Activated CD4-positive, alpha-beta memory T cell treated with anti-CD3 and anti-CD28 coated beads for 36 hours (primary cell): ENCODE results near the gene SDK1. TPM values are rescaled to one million over a fixed set of nuclear protein-coding genes. Genes with fewer than 3 reads are reported as not detected.

ENCODE experiments used
- CTCF ChIA-PET: fragments of 350-600 bp; sonication (Branson Sonifier 250); formaldehyde crosslinking; loops from one replicate; lab custom pipeline; 2021; ENCODE audit warnings: antibody characterized with exemption, inconsistent platforms; lab: Charles Lee
- POLR2A ChIA-PET: fragments of 350-600 bp; sonication (Branson Sonifier 250); formaldehyde crosslinking; loops from one replicate; lab custom pipeline; 2021; ENCODE audit warnings: antibody characterized with exemption; lab: Charles Lee
- DNase-seq: peaks from one replicate; pipeline ENCODE4 v3.0.0-alpha.2; 2020
- H3K27ac Mint-ChIP-seq: one replicate; pipeline ENCODE4 v1.8.0; 2021; ENCODE audit warnings: mixed read lengths
- H3K27me3 Mint-ChIP-seq: one replicate; pipeline ENCODE4 v1.8.0; 2021; ENCODE audit warnings: mixed read lengths
- H3K36me3 Mint-ChIP-seq: one replicate; pipeline ENCODE4 v1.8.0; 2021; ENCODE audit warnings: mixed read lengths
- H3K4me1 Mint-ChIP-seq: one replicate; pipeline ENCODE4 v1.8.0; 2021; ENCODE audit warnings: low read depth, mixed read lengths
- H3K4me3 Mint-ChIP-seq: one replicate; pipeline ENCODE4 v1.8.0; 2021; ENCODE audit warnings: mild to moderate bottlenecking, mixed read lengths
- H3K9me3 Mint-ChIP-seq: one replicate; pipeline ENCODE4 v1.8.0; 2021; ENCODE audit warnings: mixed read lengths
- intact Hi-C: fragments of 100-400 bp; cut with micrococcal nuclease; formaldehyde crosslinking; loops from one replicate; pipeline ENCODE4 v1.15.1; 2023
- total RNA-seq, 2 experiments: library from RNA; stranded (reverse); gene quantifications; one replicate each; pipeline ENCODE4 v1.2.3, GENCODE V29; 2021

Gene SDK1
- total RNA-seq, 2 experiments from 2014 or later = 0.14 to 0.24 TPM

DNA sequence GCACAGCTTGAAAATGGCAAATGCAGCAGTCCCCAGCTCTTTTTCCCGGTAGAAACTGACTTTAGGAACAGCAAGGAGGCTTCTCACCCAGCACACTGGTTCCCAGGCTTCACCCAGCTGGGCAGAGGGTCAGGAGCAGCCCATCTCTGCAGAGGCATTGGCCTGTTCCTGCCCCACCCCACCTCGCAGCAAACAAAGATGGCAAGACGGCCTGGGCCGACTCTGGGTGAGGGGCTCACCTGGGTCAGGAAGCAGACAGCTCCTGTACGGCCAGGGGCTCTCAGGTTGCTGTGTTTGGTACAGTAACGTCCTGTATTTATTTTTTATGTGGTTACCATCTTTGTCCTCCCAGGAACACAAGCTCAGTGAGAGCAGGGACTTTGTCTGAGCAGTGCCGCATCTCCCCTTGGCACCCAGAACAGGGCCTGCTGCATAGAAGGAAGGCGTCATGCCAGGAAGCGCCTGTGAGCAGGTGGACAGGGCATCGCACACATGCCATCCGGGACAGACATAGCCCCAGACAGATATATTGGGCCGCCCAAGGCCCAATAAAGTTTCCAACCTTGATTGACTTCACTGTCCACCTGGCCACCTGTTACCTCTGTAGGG, 796.1 kb downstream of the SDK1 start:
- intact Hi-C loops = no loop called here
- Mint-ChIP-seq H3K9me3 (no peaks in the 10 kb centered on the region), H3K36me3 (no peaks in the 10 kb centered on the region), H3K27me3 (peaks cover 4% of the 10 kb centered on the region), H3K4me3 (no peak overlapping the region), H3K4me1 (no peaks in the 10 kb centered on the region), H3K27ac (no peak overlapping the region)
- ChIA-PET POLR2A (no interaction called here), CTCF (no interaction called here)
- no peak for DNase-seq

DNA sequence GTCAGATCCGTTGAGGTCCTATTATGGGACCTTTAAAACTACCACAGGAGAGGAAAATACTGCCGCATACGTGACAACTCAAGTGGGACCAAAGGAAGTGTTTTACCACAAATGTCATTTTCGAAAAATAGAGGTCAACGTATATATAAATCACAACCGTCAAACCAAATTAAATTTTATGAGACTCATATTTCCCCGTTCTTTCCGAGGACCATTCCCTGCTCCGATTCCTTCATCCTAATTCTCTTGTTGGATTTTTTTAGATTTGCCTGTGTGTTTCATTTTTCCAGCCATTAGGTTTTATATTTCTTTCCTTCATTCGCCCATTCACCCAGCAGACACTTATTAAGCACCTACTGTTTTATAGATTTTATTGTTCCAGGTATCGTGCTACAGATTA, 797.1 kb downstream of the SDK1 start:
- Mint-ChIP-seq H3K4me3 (no peak overlapping the region), H3K9me3 (no peaks in the 10 kb centered on the region), H3K4me1 (no peaks in the 10 kb centered on the region), H3K27ac (no peak overlapping the region), H3K36me3 (no peaks in the 10 kb centered on the region), H3K27me3 (peaks cover 3% of the 10 kb centered on the region)
- DNase-seq = no peak
- ChIA-PET POLR2A (no interaction called here), CTCF (no interaction called here)
- intact Hi-C loops = no loop called here

DNA sequence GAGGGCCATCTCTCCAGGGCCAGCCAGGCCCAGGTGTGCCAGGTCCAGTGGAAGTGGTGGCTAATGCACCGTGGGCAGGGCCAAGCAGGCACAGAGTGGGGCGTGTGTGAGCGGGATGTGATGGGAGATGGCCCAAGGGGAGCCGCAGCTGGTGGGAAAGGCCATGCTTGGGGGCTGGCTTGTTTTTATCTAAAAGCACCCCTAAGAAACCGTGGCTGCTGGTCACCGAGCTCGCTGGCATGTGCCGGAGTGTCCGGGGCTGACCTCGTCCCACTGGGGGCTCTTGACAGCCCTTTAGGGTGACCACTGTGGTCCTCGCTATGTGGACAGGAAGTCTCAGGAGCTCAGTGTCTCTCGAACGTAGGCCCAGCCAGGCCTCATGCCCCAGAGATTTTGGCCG, 798.6 kb downstream of the SDK1 start:
- intact Hi-C loops = no loop called here
- no peak overlapping the region for H3K4me3 Mint-ChIP-seq
- no peaks in the 10 kb centered on the region for H3K4me1 Mint-ChIP-seq
- no peaks in the 10 kb centered on the region for H3K36me3 Mint-ChIP-seq
- CTCF ChIA-PET = no interaction called here
- H3K27me3 Mint-ChIP-seq = peaks cover 2% of the 10 kb centered on the region
- POLR2A ChIA-PET = no interaction called here
- no peak overlapping the region for H3K27ac Mint-ChIP-seq
- no peak for DNase-seq
- H3K9me3 Mint-ChIP-seq = no peaks in the 10 kb centered on the region

DNA sequence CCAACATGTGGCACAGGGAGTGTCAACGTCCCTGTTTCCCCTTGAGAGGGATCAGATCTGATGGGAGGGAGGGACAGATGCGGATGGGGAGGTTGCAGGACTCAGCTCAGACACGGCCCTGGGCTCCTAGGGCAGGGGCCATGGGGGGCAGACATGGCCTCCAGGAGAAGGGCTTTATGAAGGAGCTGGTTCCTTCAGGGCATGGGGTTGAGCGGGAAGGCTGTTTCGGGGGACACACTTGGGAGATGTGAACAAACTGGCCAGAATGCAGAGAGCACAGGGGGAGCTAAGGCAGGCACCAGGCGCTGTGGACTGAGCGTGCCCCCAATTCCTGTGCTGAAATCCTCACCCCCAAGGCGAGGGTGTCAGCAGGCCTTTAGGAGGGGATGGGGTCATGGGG, 799.1 kb downstream of the SDK1 start:
- Mint-ChIP-seq H3K27me3 (peaks cover 2% of the 10 kb centered on the region), H3K4me1 (no peaks in the 10 kb centered on the region), H3K36me3 (no peaks in the 10 kb centered on the region), H3K27ac (no peak overlapping the region), H3K9me3 (no peaks in the 10 kb centered on the region), H3K4me3 (no peak overlapping the region)
- no peak for DNase-seq
- POLR2A ChIA-PET = no interaction called here
- CTCF ChIA-PET = no interaction called here
- intact Hi-C loops = no loop called here

DNA sequence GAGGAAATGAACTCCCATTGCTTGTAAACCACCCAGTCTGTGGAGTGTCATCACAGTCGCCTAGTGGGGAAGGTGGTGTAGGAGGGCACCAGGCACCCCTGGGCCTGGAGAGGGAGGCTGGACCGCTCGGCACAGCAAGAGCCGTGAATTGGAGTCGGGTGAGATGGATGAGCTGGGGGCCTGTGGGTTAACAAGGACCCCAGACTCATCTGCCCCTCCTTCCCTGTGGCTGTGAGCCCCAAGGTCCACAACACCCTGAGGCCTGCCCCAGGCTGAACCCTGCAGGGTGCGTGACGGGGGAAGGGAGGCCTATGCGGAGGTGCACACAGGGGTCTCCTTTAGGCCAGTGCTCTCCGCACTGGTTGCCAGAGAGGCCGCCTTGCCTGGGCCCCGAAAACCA, 799.6 kb downstream of the SDK1 start:
- Mint-ChIP-seq H3K27ac (no peak overlapping the region), H3K9me3 (no peaks in the 10 kb centered on the region), H3K4me3 (no peak overlapping the region), H3K4me1 (no peaks in the 10 kb centered on the region), H3K36me3 (no peaks in the 10 kb centered on the region), H3K27me3 (peaks cover 2% of the 10 kb centered on the region)
- CTCF ChIA-PET = no interaction called here
- intact Hi-C loops = no loop called here
- no peak for DNase-seq
- POLR2A ChIA-PET = no interaction called here

DNA sequence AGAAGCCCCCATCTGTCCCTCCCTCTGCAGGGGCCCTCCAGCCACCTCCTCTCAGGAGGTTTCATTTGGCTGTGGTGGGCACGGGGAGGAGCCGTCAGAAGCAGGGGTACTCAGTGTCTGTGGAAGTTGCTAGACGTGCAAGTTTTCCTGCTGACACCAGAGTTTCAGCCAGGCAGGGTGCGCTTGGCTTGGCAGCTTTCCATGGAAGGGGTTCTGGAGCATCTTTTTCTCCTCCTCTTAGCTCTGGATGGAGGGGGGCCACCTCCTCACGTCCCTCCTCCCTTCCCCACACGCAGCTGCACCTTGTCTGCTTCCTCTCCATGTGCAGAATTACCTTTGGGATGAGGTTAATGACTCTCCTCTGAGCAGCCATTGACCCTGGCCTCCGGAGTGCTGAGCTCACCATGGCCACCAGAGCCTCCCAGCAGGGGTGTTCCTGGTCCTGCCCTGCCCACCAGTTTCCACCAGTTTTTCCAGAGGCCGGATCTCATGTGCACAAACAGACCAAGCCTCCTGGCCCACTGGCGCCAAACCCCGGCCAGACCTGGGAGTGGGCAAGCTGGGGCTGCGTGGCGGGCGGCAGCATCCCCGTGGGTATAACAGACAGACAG, 801.3 kb downstream of the SDK1 start:
- Mint-ChIP-seq H3K4me3 (no peak overlapping the region), H3K27ac (no peak overlapping the region), H3K4me1 (no peaks in the 10 kb centered on the region), H3K9me3 (no peaks in the 10 kb centered on the region), H3K36me3 (no peaks in the 10 kb centered on the region), H3K27me3 (no peaks in the 10 kb centered on the region)
- intact Hi-C loops = no loop called here
- ChIA-PET POLR2A (no interaction called here), CTCF (no interaction called here)
- no peak for DNase-seq

DNA sequence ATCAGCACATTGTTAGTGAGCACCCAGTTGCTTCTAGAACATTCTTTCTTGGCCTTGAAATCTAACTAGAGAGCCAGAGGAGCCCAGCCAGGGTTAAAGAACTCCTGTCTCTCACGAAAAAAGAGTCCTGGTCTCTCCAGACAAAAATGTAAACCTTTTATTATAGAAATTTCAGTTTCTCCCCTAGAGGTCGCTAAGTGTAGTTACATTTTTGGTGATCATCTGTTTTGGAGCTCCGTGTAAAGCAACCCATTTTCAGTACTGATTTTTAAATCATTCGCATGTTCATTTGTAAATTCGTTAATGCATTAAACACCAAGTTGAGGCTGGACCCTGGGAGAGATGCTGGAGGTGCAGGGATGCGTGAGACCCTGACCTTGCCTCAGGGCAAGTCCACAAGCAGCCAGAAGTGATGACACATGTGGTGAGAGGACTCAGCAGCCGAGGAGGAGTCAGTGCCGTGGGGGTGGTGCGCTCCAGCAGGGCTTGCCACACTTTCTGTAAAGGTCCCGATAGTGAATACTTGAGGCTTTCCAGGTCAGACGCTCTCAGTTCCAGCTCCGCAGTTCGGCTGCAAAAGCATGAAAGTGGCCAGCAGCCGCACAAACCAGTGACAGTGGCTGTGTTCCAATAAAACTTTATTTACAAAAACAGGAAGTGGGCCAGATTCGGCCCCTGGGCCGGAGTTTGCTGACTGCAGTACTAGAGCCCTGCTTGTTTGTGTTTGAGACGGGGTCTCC, 802.5 kb downstream of the SDK1 start:
- Mint-ChIP-seq H3K4me1 (no peaks in the 10 kb centered on the region), H3K27me3 (no peaks in the 10 kb centered on the region), H3K36me3 (no peaks in the 10 kb centered on the region), H3K9me3 (no peaks in the 10 kb centered on the region), H3K27ac (no peak overlapping the region), H3K4me3 (no peak overlapping the region)
- DNase-seq = no peak
- intact Hi-C loops = no loop called here
- ChIA-PET CTCF (interaction anchor here (0.6 kb wide), 1 partner anchor 19 kb away, joined by 3 read pairs; no protein-coding TSS in a partner anchor), POLR2A (no interaction called here)

DNA sequence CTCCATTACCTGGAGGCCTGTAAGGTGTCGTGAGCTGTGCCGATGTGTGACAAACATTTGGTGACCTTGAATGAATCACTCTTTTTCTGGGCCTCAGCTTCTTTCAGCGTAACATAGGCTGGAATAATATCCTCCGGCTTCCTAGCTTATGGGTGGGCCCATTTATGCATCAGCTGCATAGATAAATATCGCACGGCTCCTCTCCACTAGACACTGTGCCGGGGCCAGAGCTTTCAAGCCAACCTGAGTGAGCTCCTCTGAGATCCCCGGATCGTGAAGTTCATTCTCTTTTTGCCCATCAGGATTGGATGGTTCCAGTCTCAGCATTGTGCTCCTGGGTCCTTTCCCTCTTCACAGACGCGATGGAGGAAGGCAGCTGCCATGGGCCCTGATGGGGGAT, 806.8 kb downstream of the SDK1 start:
- ChIA-PET POLR2A (no interaction called here), CTCF (no interaction called here)
- intact Hi-C loops = no loop called here
- H3K4me1 Mint-ChIP-seq = no peaks in the 10 kb centered on the region
- no peak overlapping the region for H3K27ac Mint-ChIP-seq
- no peaks in the 10 kb centered on the region for H3K36me3 Mint-ChIP-seq
- H3K9me3 Mint-ChIP-seq = no peaks in the 10 kb centered on the region
- DNase-seq = no peak
- H3K27me3 Mint-ChIP-seq = no peaks in the 10 kb centered on the region
- no peak overlapping the region for H3K4me3 Mint-ChIP-seq

DNA sequence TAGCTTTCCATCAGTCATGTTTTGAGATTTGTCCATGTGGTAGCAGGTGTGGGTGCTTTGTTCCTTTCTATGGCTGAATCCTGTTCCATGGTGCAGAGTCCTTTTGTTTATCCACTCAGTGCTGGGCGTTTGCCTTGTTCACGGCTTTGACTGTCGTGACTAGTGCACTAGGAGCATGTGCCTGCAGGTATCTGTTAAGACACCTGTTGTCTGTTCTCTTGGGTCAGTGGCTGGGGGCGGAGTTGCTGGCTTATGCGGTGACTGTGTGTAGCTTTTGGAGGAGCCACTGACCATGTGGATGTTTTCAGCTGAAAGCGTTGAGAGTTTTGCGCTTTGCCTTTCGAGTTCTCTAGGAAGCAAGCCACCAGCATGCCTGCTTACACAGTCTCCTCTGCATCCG, 807.9 kb downstream of the SDK1 start:
- Mint-ChIP-seq H3K4me3 (no peak overlapping the region), H3K27me3 (no peaks in the 10 kb centered on the region), H3K27ac (no peak overlapping the region), H3K9me3 (no peaks in the 10 kb centered on the region), H3K4me1 (no peaks in the 10 kb centered on the region), H3K36me3 (no peaks in the 10 kb centered on the region)
- intact Hi-C loops = no loop called here
- no peak for DNase-seq
- CTCF ChIA-PET = no interaction called here
- POLR2A ChIA-PET = no interaction called here

DNA sequence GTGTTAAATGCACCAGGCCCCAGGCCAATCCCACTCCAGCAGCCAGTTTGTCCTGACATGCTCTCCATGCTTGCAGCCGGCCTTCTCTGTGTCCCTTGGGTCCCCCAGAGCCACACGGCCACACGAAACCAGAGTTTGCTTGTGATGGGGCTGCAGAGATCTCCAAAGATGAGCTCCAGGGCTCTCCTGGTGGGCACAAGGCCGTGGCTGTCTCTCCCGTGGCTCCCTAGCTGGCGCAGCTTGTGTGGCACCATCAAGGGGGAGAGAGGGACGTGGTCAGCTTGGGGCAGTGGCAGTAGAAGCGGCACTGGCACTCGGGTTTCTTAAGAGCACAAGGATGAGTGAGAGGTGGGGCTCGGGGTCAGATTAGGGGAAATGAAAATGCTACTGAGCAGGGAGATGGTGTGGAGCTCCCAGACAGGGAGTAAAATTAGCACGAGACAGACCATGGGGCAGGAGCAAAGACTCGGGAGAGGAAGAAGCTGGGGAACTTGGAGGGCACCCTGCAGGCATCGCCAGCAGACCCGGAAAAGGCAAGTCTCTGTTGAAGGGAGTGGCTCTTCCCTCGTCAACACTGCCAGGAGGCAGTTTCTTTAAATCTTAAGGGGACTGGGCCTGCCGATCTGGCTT, 808.5 kb downstream of the SDK1 start:
- Mint-ChIP-seq H3K27ac (no peak overlapping the region), H3K4me3 (no peak overlapping the region)
- CTCF ChIA-PET = no interaction called here

DNA sequence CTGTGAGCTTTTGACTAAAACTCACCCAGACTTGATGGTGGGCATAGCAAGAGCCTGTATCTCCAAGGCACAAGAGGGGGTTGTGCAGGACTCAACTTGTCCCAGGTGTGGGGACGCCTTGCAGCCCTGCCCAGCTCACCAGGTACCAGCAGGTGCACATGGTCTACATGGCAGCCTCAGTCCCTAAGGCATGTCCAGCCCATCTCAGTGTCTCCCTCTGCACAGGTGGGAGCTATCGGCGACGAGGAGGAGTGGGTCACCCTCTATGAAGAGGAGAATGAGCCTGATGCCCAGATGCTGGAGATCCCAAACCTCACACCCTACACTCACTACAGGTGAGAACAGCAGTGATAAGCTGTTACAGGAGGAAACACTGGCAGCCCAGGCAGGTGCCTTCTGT, 809.4 kb downstream of the SDK1 start:
- CTCF ChIA-PET = no interaction called here
- intact Hi-C loops = no loop called here
- Mint-ChIP-seq H3K9me3 (no peaks in the 10 kb centered on the region), H3K36me3 (no peaks in the 10 kb centered on the region), H3K4me1 (no peaks in the 10 kb centered on the region), H3K27me3 (no peaks in the 10 kb centered on the region), H3K4me3 (no peak overlapping the region), H3K27ac (no peak overlapping the region)
- DNase-seq = no peak
- POLR2A ChIA-PET = no interaction called here

More for the DNA sequence above, 808.5 kb downstream of the SDK1 start:
- DNase-seq = no peak
- H3K9me3 Mint-ChIP-seq = no peaks in the 10 kb centered on the region
- POLR2A ChIA-PET = no interaction called here
- no peaks in the 10 kb centered on the region for H3K36me3 Mint-ChIP-seq
- intact Hi-C loops = no loop called here
- H3K4me1 Mint-ChIP-seq = no peaks in the 10 kb centered on the region
- H3K27me3 Mint-ChIP-seq = no peaks in the 10 kb centered on the region

DNA sequence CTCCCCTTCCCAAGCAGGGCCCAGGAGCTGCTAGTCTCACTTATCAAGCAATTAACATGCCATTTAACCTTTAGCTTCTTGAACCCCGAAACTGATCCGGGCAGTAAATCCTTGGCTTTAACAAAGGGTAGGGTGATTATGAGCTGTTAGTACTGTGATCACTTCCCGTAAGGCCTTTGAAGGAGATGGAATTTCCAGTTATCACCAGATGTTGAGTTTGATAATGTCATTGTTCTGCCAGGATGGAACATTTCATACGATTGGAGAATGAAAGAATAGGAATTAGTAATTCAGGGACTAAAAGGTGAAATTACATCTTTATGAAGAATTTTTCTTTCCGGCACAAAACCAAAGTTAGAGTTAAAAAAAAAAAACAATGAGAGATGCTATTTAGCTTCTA, 810.1 kb downstream of the SDK1 start:
- Mint-ChIP-seq H3K36me3 (no peaks in the 10 kb centered on the region), H3K4me1 (no peaks in the 10 kb centered on the region), H3K27me3 (peaks cover 1% of the 10 kb centered on the region), H3K27ac (no peak overlapping the region), H3K9me3 (no peaks in the 10 kb centered on the region), H3K4me3 (no peak overlapping the region)
- no peak for DNase-seq
- ChIA-PET CTCF (no interaction called here), POLR2A (no interaction called here)
- intact Hi-C loops = no loop called here
